Measurements from ENCODE around the gene ATP6V1G3. TPM values are rescaled to one million over a fixed set of nuclear protein-coding genes. Genes with fewer than 3 reads are reported as not detected.

The ATP6V1G3 gene
- total and polyA plus RNA-seq, 2 donors = not detected

DNA sequence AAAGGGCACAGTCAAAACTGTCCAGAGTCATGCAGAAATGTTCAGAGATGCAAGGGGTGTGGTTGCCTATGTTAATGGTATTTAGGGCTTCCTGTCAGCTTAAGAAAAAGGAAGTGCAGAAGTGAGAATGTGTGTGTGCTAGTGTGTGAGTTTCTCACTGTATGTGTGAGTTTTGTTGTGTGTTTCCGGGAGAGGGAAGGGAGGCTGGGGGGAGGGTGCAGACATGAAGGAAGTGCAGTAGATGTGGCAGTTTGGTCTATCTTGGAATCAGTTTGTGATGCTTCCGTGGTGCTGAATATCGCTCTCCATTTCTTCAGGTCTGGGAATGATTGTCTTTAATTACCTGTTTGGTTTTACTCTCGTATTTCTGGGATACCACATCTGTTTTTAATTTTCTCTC lies 16.5 kb upstream of the ATP6V1G3 start:
- H3K27ac ChIP-seq (ENCODE audit: low read depth) = no peak overlapping the region
- WGBS = 35% methylated on average over 4 of the region's 4 CpGs
- H3K36me3 ChIP-seq (ENCODE audit: insufficient read depth) = no peaks in the 10 kb centered on the region
- no peak for DNase-seq (ENCODE audit: extremely low spot score)
- no peaks in the 10 kb centered on the region for H3K4me1 ChIP-seq (ENCODE audit: insufficient read depth)
- H3K4me3 ChIP-seq (ENCODE audit: low read depth, low read length) = no peak overlapping the region

DNA sequence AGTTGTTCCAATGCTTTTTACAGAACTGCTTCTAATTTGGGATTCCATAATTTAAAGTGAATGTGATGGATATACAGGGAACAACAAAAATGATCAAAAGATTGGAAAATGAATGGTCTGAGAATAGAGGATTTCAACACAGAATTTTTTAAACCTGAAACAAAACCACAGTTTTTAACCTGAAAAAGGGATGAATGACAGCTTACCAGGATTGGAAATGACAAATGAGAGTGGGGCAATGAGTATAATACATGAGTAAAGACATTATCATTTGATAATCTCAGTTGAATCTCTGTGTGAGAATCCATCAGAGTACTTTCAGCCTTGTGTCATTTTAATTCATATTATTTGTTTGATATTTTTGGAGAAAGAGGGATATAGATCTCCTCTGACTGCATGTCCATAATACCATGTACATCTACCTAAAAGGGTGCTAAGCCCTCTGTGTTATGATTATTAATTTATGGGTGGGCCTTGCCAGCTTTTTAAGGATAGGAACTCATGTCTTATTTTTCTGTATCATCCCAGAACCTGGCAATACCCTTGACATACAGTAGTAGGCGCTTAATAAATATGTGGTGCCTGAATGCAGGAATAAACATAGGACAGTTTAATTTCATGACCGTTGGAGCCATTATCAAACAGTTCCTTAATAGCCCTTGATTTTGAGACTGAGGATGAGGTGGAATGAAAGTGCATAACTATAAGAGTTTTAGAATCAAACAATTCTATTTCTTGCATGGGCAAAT lies 12.4 kb upstream of the ATP6V1G3 start:
- DNase-seq (ENCODE audit: extremely low spot score) = no peak
- 78% methylated on average over 2 of the region's 2 CpGs for WGBS
- H3K4me1 ChIP-seq (ENCODE audit: insufficient read depth) = no peaks in the 10 kb centered on the region

DNA sequence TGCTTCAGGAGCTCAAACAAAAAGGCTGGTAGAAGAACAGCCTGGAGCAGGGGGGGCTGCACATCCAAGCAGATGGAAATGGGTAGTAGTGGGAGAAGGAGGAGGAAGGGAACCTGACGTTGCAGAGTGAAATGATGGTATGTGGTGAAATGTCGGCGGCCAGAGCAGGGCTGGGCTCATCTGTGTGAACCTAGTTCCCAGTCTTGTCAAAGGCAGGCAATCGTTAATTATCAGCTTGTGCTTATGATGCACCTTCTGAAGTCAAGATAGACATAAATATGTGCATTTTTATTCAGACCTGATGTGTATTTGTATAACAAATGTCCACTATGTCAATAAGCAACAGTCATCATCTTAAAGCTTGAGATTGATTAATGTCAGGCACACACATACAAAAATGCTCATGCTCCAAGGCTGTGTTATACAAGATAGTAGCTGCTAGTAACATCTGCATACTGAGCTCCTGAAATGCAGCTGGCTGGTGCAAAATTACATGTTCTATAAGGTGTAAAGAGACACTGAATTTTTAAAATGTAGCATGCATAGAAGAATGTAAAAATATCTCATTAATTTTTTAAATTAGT lies 10.6 kb upstream of the ATP6V1G3 start:
- Histone ChIP-seq H3K4me3 (ENCODE audit: low read depth, low read length) (no peak overlapping the region), H3K4me1 (ENCODE audit: insufficient read depth) (no peaks in the 10 kb centered on the region)
- WGBS = 69% methylated on average over 4 of the region's 4 CpGs

More for the DNA sequence above, 12.4 kb upstream of the ATP6V1G3 start:
- Histone ChIP-seq H3K27ac (ENCODE audit: low read depth) (no peak overlapping the region), H3K4me3 (ENCODE audit: low read depth, low read length) (no peak overlapping the region), H3K36me3 (ENCODE audit: insufficient read depth) (no peaks in the 10 kb centered on the region)

DNA sequence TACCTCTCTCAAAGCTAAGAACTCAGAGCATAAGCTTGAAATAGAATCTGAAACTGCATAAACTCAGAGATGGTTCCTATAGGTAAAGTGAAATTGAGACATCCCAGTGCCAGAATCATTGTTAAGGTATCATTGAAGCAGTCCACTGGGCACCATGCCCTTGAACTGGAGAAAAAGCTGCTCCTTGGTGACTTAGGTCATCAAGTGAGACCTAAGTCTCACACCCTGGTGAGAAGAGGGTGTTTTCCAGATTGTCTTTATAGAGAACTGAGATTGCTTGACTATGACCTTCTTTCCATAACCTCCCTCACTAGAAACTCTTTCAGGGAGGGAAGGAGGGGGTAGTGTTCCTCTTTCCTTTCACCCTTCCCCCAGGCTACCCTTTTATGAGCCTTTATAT lies 9.4 kb upstream of the ATP6V1G3 start:
- H3K36me3 ChIP-seq (ENCODE audit: insufficient read depth) = no peaks in the 10 kb centered on the region
- no peak overlapping the region for H3K4me3 ChIP-seq (ENCODE audit: low read depth, low read length)
- no peaks in the 10 kb centered on the region for H3K4me1 ChIP-seq (ENCODE audit: insufficient read depth)
- no peak for DNase-seq (ENCODE audit: extremely low spot score)
- no peak overlapping the region for H3K27ac ChIP-seq (ENCODE audit: low read depth)

More for the DNA sequence above, 10.6 kb upstream of the ATP6V1G3 start:
- Histone ChIP-seq H3K36me3 (ENCODE audit: insufficient read depth) (no peaks in the 10 kb centered on the region), H3K27ac (ENCODE audit: low read depth) (no peak overlapping the region)
- no peak for DNase-seq (ENCODE audit: extremely low spot score)

DNA sequence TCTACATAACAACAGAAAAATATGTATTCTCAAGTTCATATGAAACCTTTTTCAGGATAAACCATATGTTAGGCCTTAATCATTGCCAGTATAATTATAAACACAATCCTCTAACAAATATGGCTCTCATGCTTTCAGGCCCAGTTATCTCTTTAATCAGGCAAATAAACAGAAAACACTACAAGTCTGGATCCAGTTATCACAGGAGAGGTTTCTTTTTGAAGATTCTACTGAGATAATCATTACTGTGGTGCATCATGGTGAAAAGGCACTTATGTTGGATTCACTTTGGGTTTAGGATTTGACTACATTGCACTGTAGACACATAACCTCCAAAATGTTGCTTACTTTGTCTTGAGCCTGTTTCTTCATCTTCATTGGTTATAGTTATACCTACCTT lies 8.4 kb upstream of the ATP6V1G3 start:
- no peak for DNase-seq (ENCODE audit: extremely low spot score)
- Histone ChIP-seq H3K27ac (ENCODE audit: low read depth) (no peak overlapping the region), H3K4me3 (ENCODE audit: low read depth, low read length) (no peak overlapping the region), H3K4me1 (ENCODE audit: insufficient read depth) (no peaks in the 10 kb centered on the region), H3K36me3 (ENCODE audit: insufficient read depth) (no peaks in the 10 kb centered on the region)

DNA sequence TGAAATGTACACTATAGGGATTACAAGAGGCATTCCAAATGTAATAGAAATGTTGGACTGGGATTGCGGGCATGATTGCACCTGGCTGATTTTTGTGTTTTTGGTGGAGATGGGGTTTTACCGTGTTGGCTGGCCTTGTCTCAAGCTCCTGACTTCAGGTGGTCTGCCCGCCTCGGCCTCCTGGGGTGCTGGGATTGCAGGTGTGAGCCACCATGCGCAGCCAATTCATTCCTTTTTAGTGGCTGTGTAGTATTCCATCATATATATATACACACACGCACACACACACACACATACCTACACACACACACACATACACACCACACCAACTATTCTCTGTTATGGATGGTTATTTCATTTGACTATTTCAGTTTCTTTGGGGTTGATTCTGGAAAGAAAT lies 4.7 kb upstream of the ATP6V1G3 start:
- Histone ChIP-seq H3K4me1 (ENCODE audit: insufficient read depth) (no peaks in the 10 kb centered on the region), H3K27ac (ENCODE audit: low read depth) (no peak overlapping the region), H3K36me3 (ENCODE audit: insufficient read depth) (no peaks in the 10 kb centered on the region), H3K4me3 (ENCODE audit: low read depth, low read length) (no peak overlapping the region)
- no peak for DNase-seq (ENCODE audit: extremely low spot score)
- 96% methylated on average over 6 of the region's 6 CpGs for WGBS

DNA sequence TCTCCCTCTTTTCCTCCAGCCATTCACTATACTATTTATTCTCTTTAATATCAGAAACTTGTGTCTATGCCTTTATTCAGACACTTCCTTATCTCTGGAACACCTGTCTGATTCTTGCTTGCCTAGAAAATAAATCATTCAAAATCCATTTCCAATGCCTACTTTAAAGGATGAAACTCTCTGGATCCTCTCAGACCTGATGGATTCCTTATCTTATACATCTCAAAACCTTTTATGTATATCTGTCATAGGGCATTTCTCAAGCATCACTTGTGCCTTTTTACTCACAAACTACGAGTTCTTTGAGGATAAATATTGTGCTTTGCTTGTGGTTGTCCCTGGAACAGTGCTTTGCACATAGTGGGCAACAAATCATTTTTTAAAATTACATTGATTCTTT lies 3.8 kb upstream of the ATP6V1G3 start:
- H3K4me1 ChIP-seq (ENCODE audit: insufficient read depth) = no peaks in the 10 kb centered on the region
- no peak overlapping the region for H3K4me3 ChIP-seq (ENCODE audit: low read depth, low read length)
- no peak for DNase-seq (ENCODE audit: extremely low spot score)
- H3K36me3 ChIP-seq (ENCODE audit: insufficient read depth) = no peaks in the 10 kb centered on the region
- no peak overlapping the region for H3K27ac ChIP-seq (ENCODE audit: low read depth)
- 44% methylated on average over 1 of the region's 1 CpG for WGBS

DNA sequence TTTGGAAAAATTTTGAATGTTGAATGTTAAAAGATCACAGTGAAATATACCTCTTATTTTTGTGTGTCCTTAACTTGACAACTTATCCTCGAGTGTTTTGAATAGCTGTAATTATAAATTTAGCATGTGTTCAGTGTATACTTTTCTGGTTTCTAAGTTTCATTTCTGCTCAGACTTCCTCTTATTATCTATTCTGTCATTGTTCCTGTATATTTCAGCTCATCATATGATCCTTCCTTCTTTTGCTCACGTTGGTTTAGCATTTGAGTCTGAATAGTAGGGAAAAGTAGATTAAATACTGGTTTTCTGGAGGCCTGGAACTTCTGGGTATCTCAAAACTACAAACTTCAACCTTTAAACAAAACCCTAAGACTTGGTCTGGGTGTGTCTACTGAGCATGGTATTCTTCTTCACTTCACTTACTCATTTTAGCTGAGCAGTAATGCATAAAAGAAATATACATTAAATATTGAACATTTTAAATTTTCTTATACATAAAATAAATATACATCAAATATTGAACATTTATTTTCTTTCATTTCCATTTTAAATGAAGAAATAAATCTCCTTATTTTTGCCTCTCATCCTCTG lies 3.3 kb upstream of the ATP6V1G3 start:
- H3K27ac ChIP-seq (ENCODE audit: low read depth) = no peak overlapping the region
- H3K4me3 ChIP-seq (ENCODE audit: low read depth, low read length) = no peak overlapping the region
- WGBS = 35% methylated on average over 2 of the region's 2 CpGs
- DNase-seq (ENCODE audit: extremely low spot score) = no peak
- H3K36me3 ChIP-seq (ENCODE audit: insufficient read depth) = no peaks in the 10 kb centered on the region
- no peaks in the 10 kb centered on the region for H3K4me1 ChIP-seq (ENCODE audit: insufficient read depth)

DNA sequence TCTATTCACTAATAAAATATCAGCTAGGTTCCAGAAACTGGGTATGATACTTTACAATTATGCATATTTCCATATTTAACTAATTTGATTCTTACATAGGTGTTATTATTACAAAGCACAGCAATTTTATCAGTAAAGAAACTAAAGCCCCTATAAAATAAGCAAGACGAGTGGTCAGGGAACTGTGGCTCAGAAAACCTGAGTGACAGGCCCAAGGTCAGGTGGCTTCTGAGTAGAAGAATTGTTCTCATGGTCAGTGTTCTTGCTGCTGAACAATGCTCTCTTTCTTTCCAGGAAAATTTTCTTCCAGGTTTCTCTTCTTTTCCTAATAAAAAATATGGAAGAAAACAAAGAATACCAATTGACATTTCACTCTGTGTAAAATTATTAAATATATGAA lies 2.2 kb upstream of the ATP6V1G3 start:
- Histone ChIP-seq H3K27ac (ENCODE audit: low read depth) (no peak overlapping the region), H3K36me3 (ENCODE audit: insufficient read depth) (no peaks in the 10 kb centered on the region), H3K4me3 (ENCODE audit: low read depth, low read length) (no peak overlapping the region), H3K4me1 (ENCODE audit: insufficient read depth) (no peaks in the 10 kb centered on the region)
- DNase-seq (ENCODE audit: extremely low spot score) = no peak
- WGBS = 59% methylated on average over 1 of the region's 1 CpG

DNA sequence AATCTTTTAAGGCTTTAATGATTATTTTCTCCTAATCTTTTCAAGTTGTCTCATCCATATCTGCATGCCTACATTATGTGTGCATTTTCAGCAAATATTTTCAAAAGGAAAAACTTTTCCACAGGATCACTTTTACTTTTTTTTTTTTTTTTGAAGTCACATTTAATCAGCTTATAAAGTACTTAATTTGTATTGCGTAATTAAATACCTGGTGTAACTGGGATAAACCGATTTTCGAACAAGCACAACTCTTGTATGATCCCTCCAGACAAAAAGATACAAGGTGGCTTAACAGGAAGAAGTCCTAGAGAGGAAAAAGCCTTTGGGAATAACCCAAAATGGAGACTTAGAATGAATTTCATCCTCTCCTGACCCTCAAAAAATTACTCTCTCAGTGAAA lies 1.3 kb upstream of the ATP6V1G3 start:
- DNase-seq (ENCODE audit: extremely low spot score) = no peak
- Histone ChIP-seq H3K27ac (ENCODE audit: low read depth) (no peak overlapping the region), H3K36me3 (ENCODE audit: insufficient read depth) (no peaks in the 10 kb centered on the region), H3K4me3 (ENCODE audit: low read depth, low read length) (no peak overlapping the region), H3K4me1 (ENCODE audit: insufficient read depth) (no peaks in the 10 kb centered on the region)
- 89% methylated on average over 3 of the region's 3 CpGs for WGBS

DNA sequence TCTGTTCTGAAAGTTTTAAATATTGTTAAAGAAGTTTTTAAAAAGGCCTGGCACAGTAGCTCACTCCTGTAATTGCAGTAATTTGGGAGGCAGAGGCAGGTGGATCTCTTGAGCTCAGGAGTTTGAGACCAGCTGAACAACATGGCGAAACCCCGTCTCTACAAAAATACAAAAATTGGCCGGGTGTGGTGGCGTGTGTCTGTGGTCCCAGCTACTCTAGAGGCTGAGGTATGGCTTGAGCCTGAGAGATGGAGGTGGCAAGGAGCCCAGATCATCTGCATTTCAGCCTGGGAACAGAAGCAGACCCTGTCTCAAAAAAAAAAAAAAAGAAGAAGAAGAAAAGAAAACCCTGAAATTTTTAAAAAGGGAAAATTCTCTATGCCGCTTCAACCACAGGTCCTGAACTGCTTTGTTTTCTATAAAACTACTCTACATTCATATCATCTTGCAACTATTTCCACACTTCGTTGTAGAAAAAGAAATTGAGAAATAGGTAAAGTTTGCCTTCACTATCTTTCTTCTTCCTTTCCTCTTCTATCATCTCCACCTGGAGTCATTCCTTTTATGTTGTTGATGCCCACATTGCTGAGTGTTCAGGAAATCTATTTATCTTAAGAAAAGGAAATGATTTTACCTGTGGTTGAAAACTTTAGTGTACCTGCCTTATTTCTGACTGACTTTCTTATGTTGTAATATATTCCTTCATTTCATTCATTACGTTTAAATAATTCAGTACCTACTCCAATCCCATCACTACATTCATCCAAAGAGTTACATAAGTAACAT lies 1.7 kb downstream of the ATP6V1G3 start:
- H3K36me3 ChIP-seq (ENCODE audit: insufficient read depth) = no peaks in the 10 kb centered on the region
- no peaks in the 10 kb centered on the region for H3K4me1 ChIP-seq (ENCODE audit: insufficient read depth)
- H3K27ac ChIP-seq (ENCODE audit: low read depth) = no peak overlapping the region
- DNase-seq (ENCODE audit: extremely low spot score) = no peak
- no peak overlapping the region for H3K4me3 ChIP-seq (ENCODE audit: low read depth, low read length)
- WGBS = 93% methylated on average over 7 of the region's 7 CpGs

DNA sequence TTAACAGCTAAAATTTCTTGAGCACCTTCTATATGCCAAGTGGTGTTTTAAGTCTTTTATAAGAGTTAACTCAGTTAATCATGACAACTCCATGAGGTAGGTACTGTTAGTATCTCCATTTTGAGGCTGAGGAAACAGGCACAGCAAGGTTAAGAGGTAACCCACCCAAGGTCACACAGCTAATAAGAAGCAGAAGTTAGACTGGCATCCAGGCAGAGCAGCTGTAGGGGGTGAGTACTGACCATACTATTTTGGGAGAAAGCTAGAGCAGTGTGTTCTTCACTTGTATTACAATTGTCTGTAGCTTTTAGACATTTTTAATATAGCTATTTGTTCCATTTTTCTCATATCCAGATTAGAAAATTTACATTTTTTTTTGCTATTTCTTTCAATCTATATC lies 4.8 kb downstream of the ATP6V1G3 start:
- DNase-seq (ENCODE audit: extremely low spot score) = no peak
- H3K36me3 ChIP-seq (ENCODE audit: insufficient read depth) = no peaks in the 10 kb centered on the region
- no peak overlapping the region for H3K4me3 ChIP-seq (ENCODE audit: low read depth, low read length)
- no peak overlapping the region for H3K27ac ChIP-seq (ENCODE audit: low read depth)
- H3K4me1 ChIP-seq (ENCODE audit: insufficient read depth) = no peaks in the 10 kb centered on the region

DNA sequence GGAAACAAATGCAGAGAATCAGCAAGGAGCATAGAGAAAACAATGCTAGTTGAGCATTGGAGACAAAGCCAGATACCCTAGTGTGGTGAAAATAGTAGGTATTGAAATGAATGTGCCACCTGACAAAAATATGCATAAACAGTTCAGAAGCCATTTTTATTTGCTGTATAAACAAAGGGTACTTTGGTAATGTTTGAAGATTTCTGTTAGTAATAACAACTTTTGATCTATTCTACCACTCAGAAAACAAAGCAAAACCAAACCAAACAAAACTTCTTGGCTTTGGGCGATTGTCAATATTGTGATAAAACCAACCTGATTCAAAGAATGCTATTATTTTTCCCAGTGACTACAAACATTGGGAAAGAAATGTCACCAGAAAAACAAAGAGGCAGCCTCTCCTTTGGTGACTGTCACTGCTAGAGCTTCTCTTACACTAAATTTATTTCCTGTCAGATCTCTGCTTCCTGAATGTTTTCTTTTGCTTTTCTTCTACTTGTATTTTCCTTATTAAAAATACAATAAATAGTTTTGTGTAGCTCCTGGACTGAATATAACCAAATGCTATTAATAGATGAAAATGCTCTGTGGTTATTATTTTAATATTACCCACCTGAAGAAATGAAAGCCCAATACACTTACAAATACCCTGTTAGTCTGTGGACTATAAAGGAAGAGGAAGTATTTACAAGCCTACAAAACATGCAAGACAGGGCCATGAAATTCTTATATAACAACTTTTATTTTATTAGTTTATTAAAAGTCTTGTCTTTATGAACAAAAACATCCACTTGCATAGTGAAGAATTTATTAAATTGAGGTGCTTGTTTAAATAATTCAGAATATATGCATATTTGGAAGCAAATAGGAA lies 5.7 kb downstream of the ATP6V1G3 start:
- WGBS = 60% methylated on average over 1 of the region's 1 CpG

More for the DNA sequence above, 5.7 kb downstream of the ATP6V1G3 start:
- Histone ChIP-seq H3K27ac (ENCODE audit: low read depth) (no peak overlapping the region), H3K4me1 (ENCODE audit: insufficient read depth) (no peaks in the 10 kb centered on the region), H3K4me3 (ENCODE audit: low read depth, low read length) (no peak overlapping the region), H3K36me3 (ENCODE audit: insufficient read depth) (no peaks in the 10 kb centered on the region)
- no peak for DNase-seq (ENCODE audit: extremely low spot score)

Data from urinary bladder (tissue), 4 donors.